ENCODE data around the gene ATAD3A.

Gene ATAD3A

GRCh38 chr1:1567152-1567875 is 55.4 kb downstream of the ATAD3A start:
- Histone ChIP-seq H3K9me3 (ENCODE audit: insufficient read depth, low read length) (no peaks in the 10 kb centered on the region), H2AFZ (ENCODE audit: low read depth, low read length) (no peak overlapping the region), H3K4me2 (ENCODE audit: low read length) (no peak overlapping the region), H3K4me3 (ENCODE audit: low read length) (no peak overlapping the region), H3K27me3 (ENCODE audit: low read depth, low read length) (no peaks in the 10 kb centered on the region), H3K27ac (ENCODE audit: low read length) (no peak overlapping the region), H4K20me1 (ENCODE audit: insufficient read depth, low read length) (peaks cover 56% of the 10 kb centered on the region), H3K4me1 (ENCODE audit: low read length) (no peaks in the 10 kb centered on the region), H3K9ac (ENCODE audit: low read length) (no peak overlapping the region), H3K79me2 (ENCODE audit: low read length) (peaks cover 82% of the 10 kb centered on the region), H3K36me3 (replicated peaks; ENCODE audit: low read depth, low read length) (peaks cover 49% of the 10 kb centered on the region)
- TF ChIP-seq, protein P1, sequence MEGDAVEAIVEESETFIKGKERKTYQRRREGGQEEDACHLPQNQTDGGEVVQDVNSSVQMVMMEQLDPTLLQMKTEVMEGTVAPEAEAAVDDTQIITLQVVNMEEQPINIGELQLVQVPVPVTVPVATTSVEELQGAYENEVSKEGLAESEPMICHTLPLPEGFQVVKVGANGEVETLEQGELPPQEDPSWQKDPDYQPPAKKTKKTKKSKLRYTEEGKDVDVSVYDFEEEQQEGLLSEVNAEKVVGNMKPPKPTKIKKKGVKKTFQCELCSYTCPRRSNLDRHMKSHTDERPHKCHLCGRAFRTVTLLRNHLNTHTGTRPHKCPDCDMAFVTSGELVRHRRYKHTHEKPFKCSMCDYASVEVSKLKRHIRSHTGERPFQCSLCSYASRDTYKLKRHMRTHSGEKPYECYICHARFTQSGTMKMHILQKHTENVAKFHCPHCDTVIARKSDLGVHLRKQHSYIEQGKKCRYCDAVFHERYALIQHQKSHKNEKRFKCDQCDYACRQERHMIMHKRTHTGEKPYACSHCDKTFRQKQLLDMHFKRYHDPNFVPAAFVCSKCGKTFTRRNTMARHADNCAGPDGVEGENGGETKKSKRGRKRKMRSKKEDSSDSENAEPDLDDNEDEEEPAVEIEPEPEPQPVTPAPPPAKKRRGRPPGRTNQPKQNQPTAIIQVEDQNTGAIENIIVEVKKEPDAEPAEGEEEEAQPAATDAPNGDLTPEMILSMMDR (IDR thresholded peaks at IDR 0.05; ENCODE audit: low read depth, low read length) = no peak
- no peak for TF ChIP-seq EZH2phosphoT487 (IDR thresholded peaks at IDR 0.05; ENCODE audit: low read depth)

DNA sequence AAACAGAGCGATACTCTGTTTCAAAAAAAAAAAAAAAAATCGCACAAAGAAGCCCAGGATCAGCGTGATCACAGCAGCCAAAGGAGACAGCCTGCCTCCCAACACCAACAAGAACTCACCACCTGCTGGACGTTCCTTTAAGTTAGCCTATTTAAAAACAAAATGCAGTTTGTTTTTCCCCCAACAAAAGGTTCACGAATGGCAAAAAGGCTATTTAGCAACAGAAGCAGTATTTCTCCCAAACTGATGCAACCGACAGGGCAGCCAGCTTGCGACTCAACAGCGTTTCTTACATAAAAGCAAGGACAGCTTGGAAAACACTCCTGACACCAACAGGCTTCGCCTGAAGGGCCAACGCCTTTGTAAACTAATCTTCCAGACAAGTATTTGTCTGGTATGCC is 55.9 kb downstream of the ATAD3A start:
- H4K20me1 ChIP-seq (ENCODE audit: insufficient read depth, low read length) = peaks cover 56% of the 10 kb centered on the region
- no peaks in the 10 kb centered on the region for H3K4me1 ChIP-seq (ENCODE audit: low read length)
- H2AFZ ChIP-seq (ENCODE audit: low read depth, low read length) = no peak overlapping the region
- TF ChIP-seq EZH2phosphoT487 (IDR thresholded peaks at IDR 0.05; ENCODE audit: low read depth) = no peak
- TF ChIP-seq, protein P1 (IDR thresholded peaks at IDR 0.05; ENCODE audit: low read depth, low read length) = no peak
- no peak overlapping the region for H3K4me2 ChIP-seq (ENCODE audit: low read length)
- H3K79me2 ChIP-seq (ENCODE audit: low read length) = peaks cover 88% of the 10 kb centered on the region
- H3K36me3 ChIP-seq (replicated peaks; ENCODE audit: low read depth, low read length) = peaks cover 44% of the 10 kb centered on the region
- H3K27ac ChIP-seq (ENCODE audit: low read length) = no peak overlapping the region
- H3K9ac ChIP-seq (ENCODE audit: low read length) = no peak overlapping the region
- H3K27me3 ChIP-seq (ENCODE audit: low read depth, low read length) = no peaks in the 10 kb centered on the region
- H3K4me3 ChIP-seq (ENCODE audit: low read length) = no peak overlapping the region
- H3K9me3 ChIP-seq (ENCODE audit: insufficient read depth, low read length) = no peaks in the 10 kb centered on the region

DNA sequence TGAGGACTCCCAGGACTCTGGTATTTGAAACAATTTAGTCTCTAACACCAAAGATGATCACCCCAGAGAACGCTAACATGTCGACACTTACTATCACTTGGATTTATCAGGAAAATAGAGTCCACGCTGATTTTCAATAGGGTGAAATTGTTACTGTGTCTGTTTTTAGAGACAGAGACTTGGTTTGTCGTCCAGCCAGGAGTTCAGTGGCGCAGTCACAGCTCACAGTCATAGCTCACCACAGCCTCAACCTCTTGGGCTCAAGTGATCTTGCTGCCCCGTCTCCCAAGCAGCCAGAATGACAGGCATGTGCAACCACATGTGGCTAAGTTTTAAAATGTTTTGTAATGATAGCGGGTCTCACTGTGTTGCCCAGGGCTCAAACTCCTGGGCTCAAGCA is 57.4 kb downstream of the ATAD3A start:
- H3K79me2 ChIP-seq (ENCODE audit: low read length) = peaks cover 100% of the 10 kb centered on the region
- no peaks in the 10 kb centered on the region for H3K9me3 ChIP-seq (ENCODE audit: insufficient read depth, low read length)
- H3K4me1 ChIP-seq (ENCODE audit: low read length) = peaks cover 4% of the 10 kb centered on the region
- H2AFZ ChIP-seq (ENCODE audit: low read depth, low read length) = no peak overlapping the region
- no peaks in the 10 kb centered on the region for H3K27me3 ChIP-seq (ENCODE audit: low read depth, low read length)
- peaks cover 34% of the 10 kb centered on the region for H3K36me3 ChIP-seq (replicated peaks; ENCODE audit: low read depth, low read length)
- no peak overlapping the region for H3K27ac ChIP-seq (ENCODE audit: low read length)
- H3K4me2 ChIP-seq (ENCODE audit: low read length) = no peak overlapping the region
- peaks cover 54% of the 10 kb centered on the region for H4K20me1 ChIP-seq (ENCODE audit: insufficient read depth, low read length)
- no peak overlapping the region for H3K9ac ChIP-seq (ENCODE audit: low read length)
- TF ChIP-seq, protein P1 (IDR thresholded peaks at IDR 0.05; ENCODE audit: low read depth, low read length) = no peak
- no peak for TF ChIP-seq EZH2phosphoT487 (IDR thresholded peaks at IDR 0.05; ENCODE audit: low read depth)
- H3K4me3 ChIP-seq (ENCODE audit: low read length) = no peak overlapping the region

GRCh38 chr1:1573843-1574720 is 62.1 kb downstream of the ATAD3A start:
- H3K27me3 ChIP-seq (ENCODE audit: low read depth, low read length) = no peaks in the 10 kb centered on the region
- no peak overlapping the region; the same call in 1 of the 2 replicates for H2AFZ ChIP-seq (ENCODE audit: low read depth, low read length)
- H3K4me1 ChIP-seq (ENCODE audit: low read length) = peaks cover 8% of the 10 kb centered on the region
- TF ChIP-seq EZH2phosphoT487 (IDR thresholded peaks at IDR 0.05; ENCODE audit: low read depth) = no peak
- TF ChIP-seq, protein P1 (IDR thresholded peaks at IDR 0.05; ENCODE audit: low read depth, low read length) = peak; percentile 10; the same call in 1 of the 2 replicates
- H3K4me3 ChIP-seq (ENCODE audit: low read length) = peak overlapping the region; percentile 93
- peaks cover 62% of the 10 kb centered on the region for H3K79me2 ChIP-seq (ENCODE audit: low read length)
- H3K27ac ChIP-seq (ENCODE audit: low read length) = peak overlapping the region; percentile 73
- no peaks in the 10 kb centered on the region for H3K9me3 ChIP-seq (ENCODE audit: insufficient read depth, low read length)
- H3K36me3 ChIP-seq (replicated peaks; ENCODE audit: low read depth, low read length) = peaks cover 7% of the 10 kb centered on the region
- peak overlapping the region; percentile 94 for H3K4me2 ChIP-seq (ENCODE audit: low read length)
- peaks cover 15% of the 10 kb centered on the region for H4K20me1 ChIP-seq (ENCODE audit: insufficient read depth, low read length)
- peak overlapping the region; percentile 91 for H3K9ac ChIP-seq (ENCODE audit: low read length)
